ENCODE data around the gene B9D1. TPM values are rescaled to one million over a fixed set of nuclear protein-coding genes. Genes with fewer than 3 reads are reported as not detected.
"Not testable (repeated sequence)": the region's sequence is repeated elsewhere in the genome, so short reads cannot be mapped to it uniquely, and the experiment has no call there.

Gene B9D1
- total RNA-seq, 4 donors from 2014 or later, result 6.5 to 16.4 (median 14.5) TPM

DNA sequence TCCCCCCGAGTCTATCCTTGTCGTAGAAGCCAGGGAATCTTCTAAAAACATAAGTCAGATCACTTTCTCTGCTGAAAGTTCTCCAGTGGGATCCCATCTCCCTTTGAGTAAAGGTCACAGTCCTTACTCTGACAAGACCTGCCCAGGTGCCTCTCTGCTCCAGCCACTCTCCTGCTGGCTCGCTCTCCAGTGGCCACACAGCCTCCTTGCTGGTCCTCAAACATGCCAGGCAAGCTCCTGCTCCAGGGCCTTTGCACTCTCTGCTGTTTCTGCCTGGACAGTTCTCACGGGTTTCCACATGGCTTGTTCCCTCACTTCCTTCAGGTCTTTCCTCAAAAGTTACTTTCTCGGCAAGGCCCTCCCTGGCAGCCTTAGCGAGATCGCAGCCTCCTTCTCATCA is 3.4 kb downstream of the B9D1 start:
- Histone ChIP-seq H3K36me3 (no peaks in the 10 kb centered on the region), H3K27ac (no peak overlapping the region), H3K27me3 (no peaks in the 10 kb centered on the region), H3K4me3 (no peak overlapping the region), H3K9me3 (no peaks in the 10 kb centered on the region), H3K4me1 (peaks cover 4 to 9% of the 10 kb centered on the region in 2 donors)
- ATAC-seq (no peak), DNase-seq (no peak)
- intact Hi-C loops (cut with DNase I; ENCODE audit: low total_unique reads) (no loop called here), in situ Hi-C loops (cut with MboI; ENCODE audit: low sequenced_read_pairs in 4 of 4) (loop anchor here (25.0 kb wide), 2 partner anchors 278 to 403 kb away; partner anchors contain the start of gene ALDH3A2 (in 1 of the 4))
- no peak for TF ChIP-seq POLR2A (IDR thresholded peaks at IDR 0.05)
- TF ChIP-seq, protein P1, sequence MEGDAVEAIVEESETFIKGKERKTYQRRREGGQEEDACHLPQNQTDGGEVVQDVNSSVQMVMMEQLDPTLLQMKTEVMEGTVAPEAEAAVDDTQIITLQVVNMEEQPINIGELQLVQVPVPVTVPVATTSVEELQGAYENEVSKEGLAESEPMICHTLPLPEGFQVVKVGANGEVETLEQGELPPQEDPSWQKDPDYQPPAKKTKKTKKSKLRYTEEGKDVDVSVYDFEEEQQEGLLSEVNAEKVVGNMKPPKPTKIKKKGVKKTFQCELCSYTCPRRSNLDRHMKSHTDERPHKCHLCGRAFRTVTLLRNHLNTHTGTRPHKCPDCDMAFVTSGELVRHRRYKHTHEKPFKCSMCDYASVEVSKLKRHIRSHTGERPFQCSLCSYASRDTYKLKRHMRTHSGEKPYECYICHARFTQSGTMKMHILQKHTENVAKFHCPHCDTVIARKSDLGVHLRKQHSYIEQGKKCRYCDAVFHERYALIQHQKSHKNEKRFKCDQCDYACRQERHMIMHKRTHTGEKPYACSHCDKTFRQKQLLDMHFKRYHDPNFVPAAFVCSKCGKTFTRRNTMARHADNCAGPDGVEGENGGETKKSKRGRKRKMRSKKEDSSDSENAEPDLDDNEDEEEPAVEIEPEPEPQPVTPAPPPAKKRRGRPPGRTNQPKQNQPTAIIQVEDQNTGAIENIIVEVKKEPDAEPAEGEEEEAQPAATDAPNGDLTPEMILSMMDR (IDR thresholded peaks at IDR 0.05 in 4 of 5, conservative IDR thresholded peaks at IDR 0.05 in 1 of 5), result no peak

DNA sequence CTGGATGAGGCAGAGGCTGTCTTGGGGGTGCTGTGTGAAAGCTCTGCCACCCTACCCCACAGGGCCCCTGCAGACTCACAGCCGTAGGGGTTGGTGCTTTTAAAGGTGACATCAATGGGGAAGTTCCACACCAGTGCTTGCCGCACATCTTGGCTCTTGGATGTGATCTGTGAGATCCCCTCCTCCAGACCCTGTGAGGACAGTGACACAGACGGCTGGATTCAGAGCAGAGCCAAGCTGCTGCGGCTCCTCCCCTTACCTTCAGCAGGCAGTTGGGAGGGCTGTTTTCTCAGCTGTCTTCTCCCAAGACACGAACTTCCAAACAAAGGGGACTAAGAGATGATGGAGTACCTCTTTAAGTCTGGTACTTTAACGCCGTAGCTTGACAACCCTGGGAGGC is 4.8 kb downstream of the B9D1 start:
- Histone ChIP-seq H3K4me1 (peaks cover 4 to 5% of the 10 kb centered on the region in 2 donors), H3K4me3 (no peak overlapping the region), H3K9me3 (no peaks in the 10 kb centered on the region), H3K27ac (no peak overlapping the region), H3K36me3 (no peaks in the 10 kb centered on the region), H3K27me3 (no peaks in the 10 kb centered on the region)
- intact Hi-C loops (cut with DNase I; ENCODE audit: low total_unique reads) (no loop called here), in situ Hi-C loops (cut with MboI; ENCODE audit: low sequenced_read_pairs in 4 of 4) (loop anchor here (25.0 kb wide), 2 partner anchors 280 to 405 kb away; partner anchors contain the start of gene ALDH3A2 (in 1 of the 4))
- DNase-seq (no peak), ATAC-seq (no peak)
- TF ChIP-seq, protein P1 (IDR thresholded peaks at IDR 0.05 in 4 of 5, conservative IDR thresholded peaks at IDR 0.05 in 1 of 5), result no peak
- TF ChIP-seq POLR2A (IDR thresholded peaks at IDR 0.05), result no peak

DNA sequence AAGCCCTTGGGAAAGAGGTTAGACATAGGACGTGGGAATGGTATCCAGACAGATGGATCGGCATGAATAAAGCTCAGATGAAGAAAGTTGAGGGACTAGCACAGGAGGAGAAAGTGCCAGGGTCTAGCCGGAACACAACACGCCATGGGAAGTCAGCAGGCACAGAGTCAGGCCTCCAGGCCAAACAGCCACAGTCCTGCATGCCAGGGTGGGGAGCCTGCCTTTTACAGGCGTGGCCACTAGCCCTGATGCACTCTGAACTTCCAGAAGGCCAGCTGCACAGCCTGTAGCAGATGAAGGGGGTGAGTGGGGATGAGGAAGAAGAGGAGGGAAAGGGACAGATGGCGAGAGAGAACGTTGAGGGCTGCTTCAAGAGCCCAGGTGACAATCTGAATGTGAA is 5.2 kb downstream of the B9D1 start:
- Histone ChIP-seq H3K27ac (no peak overlapping the region), H3K4me1 (peaks cover 4 to 5% of the 10 kb centered on the region in 2 donors), H3K9me3 (no peaks in the 10 kb centered on the region), H3K27me3 (no peaks in the 10 kb centered on the region), H3K36me3 (no peaks in the 10 kb centered on the region), H3K4me3 (no peak overlapping the region)
- intact Hi-C loops (cut with DNase I; ENCODE audit: low total_unique reads), result no loop called here
- no peak for TF ChIP-seq POLR2A (IDR thresholded peaks at IDR 0.05)
- TF ChIP-seq, protein P1 (IDR thresholded peaks at IDR 0.05 in 4 of 5, conservative IDR thresholded peaks at IDR 0.05 in 1 of 5), result no peak
- in situ Hi-C loops (cut with MboI; ENCODE audit: low sequenced_read_pairs in 4 of 4), result loop anchor here (25.0 kb wide), 2 partner anchors 280 to 405 kb away; partner anchors contain the start of gene ALDH3A2 (in 1 of the 4)
- DNase-seq, result no peak
- no peak for ATAC-seq

DNA sequence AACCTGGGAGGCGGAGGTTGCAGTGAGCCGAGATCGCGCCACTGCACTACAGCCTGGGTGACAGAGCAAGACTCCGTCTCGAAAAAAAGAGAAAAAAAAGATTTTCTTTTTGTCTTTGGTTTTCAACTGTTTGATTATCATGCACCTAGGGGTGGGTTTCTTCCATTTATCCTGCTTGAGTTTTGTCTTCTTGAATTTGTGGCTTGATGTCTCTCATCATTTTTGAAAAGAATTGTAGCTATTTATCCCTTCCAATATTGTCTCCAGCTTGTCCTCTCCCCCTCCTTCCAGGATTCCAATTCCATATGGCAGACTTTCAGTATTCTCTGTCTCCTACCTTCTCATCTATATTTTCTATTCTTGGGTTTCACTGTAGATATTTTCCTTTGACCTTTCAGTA is 7.8 kb downstream of the B9D1 start:
- DNase-seq (no peak), ATAC-seq (no peak)
- Histone ChIP-seq H3K27ac (no peak overlapping the region), H3K4me1 (no peaks in the 10 kb centered on the region), H3K4me3 (no peak overlapping the region), H3K9me3 (no peaks in the 10 kb centered on the region), H3K27me3 (no peaks in the 10 kb centered on the region), H3K36me3 (no peaks in the 10 kb centered on the region)
- no peak for TF ChIP-seq POLR2A (IDR thresholded peaks at IDR 0.05)
- TF ChIP-seq, protein P1 (IDR thresholded peaks at IDR 0.05 in 4 of 5, conservative IDR thresholded peaks at IDR 0.05 in 1 of 5), result no peak
- intact Hi-C loops (cut with DNase I; ENCODE audit: low total_unique reads), result no loop called here
- in situ Hi-C loops (cut with MboI; ENCODE audit: low sequenced_read_pairs in 4 of 4), result loop anchor here (25.0 kb wide), 2 partner anchors 283 to 408 kb away; partner anchors contain the start of gene ALDH3A2 (in 1 of the 4)

DNA sequence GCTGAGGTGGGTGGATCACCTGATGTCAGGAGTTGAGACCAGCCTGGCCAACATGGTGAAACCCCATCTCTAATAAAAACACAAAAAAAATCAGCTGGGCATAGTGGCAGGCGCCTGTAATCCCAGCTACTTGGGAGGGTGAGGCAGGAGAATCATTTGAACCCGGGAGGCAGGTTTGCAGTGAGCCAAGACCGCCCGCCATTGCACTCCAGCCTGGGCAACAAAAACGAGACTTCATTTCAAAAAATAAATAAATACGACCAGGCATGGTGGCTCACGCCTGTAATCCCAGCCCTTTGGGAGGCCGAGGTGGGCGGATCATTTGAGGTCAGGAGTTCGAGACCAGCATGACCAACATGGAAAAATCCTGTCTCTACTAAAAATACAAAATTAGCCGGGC is 9.1 kb downstream of the B9D1 start:
- H3K36me3 ChIP-seq; DNase-seq; H3K27me3 ChIP-seq; H3K9me3 ChIP-seq; H3K4me3 ChIP-seq; H3K4me1 ChIP-seq; H3K27ac ChIP-seq; intact Hi-C loops (cut with DNase I; ENCODE audit: low total_unique reads); ATAC-seq: not testable (repeated sequence)
- in situ Hi-C loops (cut with MboI; ENCODE audit: low sequenced_read_pairs in 4 of 4), result loop anchor here (25.0 kb wide), 2 partner anchors 284 to 409 kb away; partner anchors contain the start of gene ALDH3A2 (in 1 of the 4)
